Activated naive CD8-positive, alpha-beta T cell treated with anti-CD3 and anti-CD28 coated beads for 36 hours (primary cell): ENCODE results near the gene CANX. TPM values are rescaled to one million over a fixed set of nuclear protein-coding genes. Genes with fewer than 3 reads are reported as not detected.
"Not testable (repeated sequence)": the region's sequence is repeated elsewhere in the genome, so short reads cannot be mapped to it uniquely, and the experiment has no call there.

ENCODE experiments used
- DNase-seq: peaks from one replicate; pipeline ENCODE4 v3.0.0; 2021
- H3K27ac Mint-ChIP-seq: one replicate; pipeline ENCODE4 v1.8.0; 2022; ENCODE audit warnings: mild to moderate bottlenecking, moderate library complexity, mixed read lengths
- H3K27me3 Mint-ChIP-seq: one replicate; pipeline ENCODE4 v1.8.0; 2022; ENCODE audit warnings: mild to moderate bottlenecking, mixed read lengths
- H3K36me3 Mint-ChIP-seq: one replicate; pipeline ENCODE4 v1.8.0; 2021; ENCODE audit warnings: mild to moderate bottlenecking, mixed read lengths
- H3K4me1 Mint-ChIP-seq: one replicate; pipeline ENCODE4 v1.8.0; 2021; ENCODE audit warnings: mixed read lengths
- H3K4me3 Mint-ChIP-seq: one replicate; pipeline ENCODE4 v1.8.0; 2022; ENCODE audit warnings: mild to moderate bottlenecking, moderate library complexity, mixed read lengths
- H3K9me3 Mint-ChIP-seq: one replicate; pipeline ENCODE4 v1.8.0; 2022; ENCODE audit warnings: mixed read lengths
- total RNA-seq, 2 experiments: library from RNA; stranded (reverse); gene quantifications; one replicate each; pipeline ENCODE4 v1.2.3, GENCODE V29; 2021

Gene CANX
- 100 to 1,000 TPM; 535 to 571 TPM for total RNA-seq

- Mint-ChIP-seq H3K4me3 (peak within 1 kb of the TSS; percentile 100), H3K36me3 (peaks cover 41% of the 10 kb centered on the region), H3K27me3 (no peaks in the 10 kb centered on the region), H3K27ac (peak within 1 kb of the TSS; percentile 100), H3K4me1 (peaks cover 35% of the 10 kb centered on the region), H3K9me3 (peaks cover 2% of the 10 kb centered on the region)
- DNase-seq, result no peak
These were observed at the start of gene CANX for GRCh38 chr5:179698935-179699615. Gene CANX (plus strand): TSS chr5:179698967. CDS start chr5:179705682, 6,715 bp downstream.

DNA sequence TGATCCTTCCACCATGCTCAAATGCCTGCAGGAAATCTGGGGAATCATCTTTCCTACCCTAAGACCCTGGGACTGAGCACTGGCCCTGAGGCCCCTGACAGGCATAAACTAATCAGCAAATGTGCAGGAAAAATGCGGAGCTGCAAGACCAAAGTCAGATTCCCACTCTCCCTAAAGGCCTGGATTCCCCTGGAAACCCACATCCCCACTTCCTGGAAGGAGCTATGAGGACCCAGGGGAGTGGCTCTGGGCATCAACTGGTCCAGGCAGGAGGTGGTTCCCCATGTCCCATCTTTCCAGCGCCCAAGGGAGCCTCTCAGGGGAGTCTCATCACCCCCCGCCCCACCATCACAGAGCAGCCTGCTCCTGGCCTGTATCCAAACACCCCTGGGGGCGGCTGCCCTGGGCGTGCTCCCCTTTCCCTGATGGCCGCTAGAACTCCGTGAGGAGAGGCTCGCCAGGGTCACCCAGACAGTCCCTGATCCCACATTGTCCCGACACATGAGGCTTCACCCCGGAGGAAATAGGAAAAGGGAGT, 49.5 kb upstream of the CANX start:
- not testable (repeated sequence) for H3K27me3 Mint-ChIP-seq, H3K27ac Mint-ChIP-seq, H3K4me1 Mint-ChIP-seq, DNase-seq, H3K9me3 Mint-ChIP-seq, H3K4me3 Mint-ChIP-seq, H3K36me3 Mint-ChIP-seq

GRCh38 chr5:179650245-179650644, 48.5 kb upstream of the CANX start:
- not testable (repeated sequence) for H3K36me3 Mint-ChIP-seq, H3K4me1 Mint-ChIP-seq, H3K9me3 Mint-ChIP-seq, H3K27me3 Mint-ChIP-seq, H3K27ac Mint-ChIP-seq, DNase-seq, H3K4me3 Mint-ChIP-seq

- H3K4me3 Mint-ChIP-seq, H3K27me3 Mint-ChIP-seq, H3K27ac Mint-ChIP-seq, H3K36me3 Mint-ChIP-seq, H3K4me1 Mint-ChIP-seq, DNase-seq, H3K9me3 Mint-ChIP-seq: not testable (repeated sequence)
These were observed 45.6 kb upstream of the CANX start for GRCh38 chr5:179653135-179653534.

DNA sequence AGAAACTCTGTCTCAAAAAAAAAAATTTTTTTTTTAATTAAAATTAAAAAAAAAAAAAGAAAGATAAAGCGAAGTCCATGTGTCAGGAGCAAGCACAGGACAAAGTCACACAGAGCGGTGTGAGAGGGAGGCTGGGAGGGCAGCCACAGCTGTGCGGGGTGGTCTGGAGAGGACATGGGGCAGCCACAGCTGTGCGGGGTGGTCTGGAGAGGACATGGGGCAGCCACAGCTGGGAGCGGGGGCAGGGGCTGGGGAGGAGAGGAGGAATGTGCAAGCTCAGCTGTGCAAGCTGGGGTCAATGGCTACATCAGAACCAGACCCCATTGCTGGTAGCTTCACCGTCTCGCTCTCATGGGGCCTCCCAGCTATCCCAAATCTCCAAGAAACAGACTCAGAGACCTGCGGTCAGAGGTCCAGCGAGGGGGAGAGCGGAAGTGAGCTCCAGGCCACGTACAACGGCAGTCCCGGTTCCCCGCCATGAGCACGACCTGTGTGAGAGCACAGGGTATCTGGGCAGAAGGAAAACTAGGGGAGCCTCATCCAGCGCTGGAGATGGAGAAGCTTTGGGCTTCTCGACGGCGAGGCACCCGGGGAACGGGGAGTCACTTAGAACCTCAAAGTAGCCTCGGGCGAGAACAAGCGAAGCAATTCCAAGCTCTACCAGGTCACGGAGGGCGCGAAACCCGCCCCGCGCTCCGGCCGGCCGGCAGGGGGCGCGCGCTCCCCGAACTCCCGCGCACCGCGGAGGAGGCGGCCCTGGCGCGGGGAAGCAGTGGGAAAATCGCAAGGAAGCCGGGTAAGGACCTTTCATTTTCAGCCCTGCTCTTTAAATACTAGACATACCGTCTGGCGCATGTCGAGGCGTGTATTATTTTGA, 41.2 kb upstream of the CANX start:
- not testable (repeated sequence) for H3K9me3 Mint-ChIP-seq, H3K4me1 Mint-ChIP-seq, DNase-seq, H3K27ac Mint-ChIP-seq, H3K4me3 Mint-ChIP-seq, H3K36me3 Mint-ChIP-seq, H3K27me3 Mint-ChIP-seq

GRCh38 chr5:179658179-179658856, 40.4 kb upstream of the CANX start:
- DNase-seq, H3K9me3 Mint-ChIP-seq, H3K27ac Mint-ChIP-seq, H3K4me1 Mint-ChIP-seq, H3K27me3 Mint-ChIP-seq, H3K36me3 Mint-ChIP-seq: not testable (repeated sequence)
- H3K4me3 Mint-ChIP-seq, result peak overlapping the region; percentile 77

GRCh38 chr5:179661647-179662046, 37.1 kb upstream of the CANX start:
- not testable (repeated sequence) for H3K36me3 Mint-ChIP-seq, H3K4me3 Mint-ChIP-seq, H3K27me3 Mint-ChIP-seq, H3K27ac Mint-ChIP-seq, H3K4me1 Mint-ChIP-seq, H3K9me3 Mint-ChIP-seq, DNase-seq

- Mint-ChIP-seq H3K27ac (no peak overlapping the region), H3K9me3 (no peaks in the 10 kb centered on the region), H3K4me1 (no peaks in the 10 kb centered on the region), H3K36me3 (peaks cover 3% of the 10 kb centered on the region), H3K27me3 (no peaks in the 10 kb centered on the region), H3K4me3 (no peak overlapping the region)
- peak; percentile 17 for DNase-seq
These were observed 30.4 kb upstream of the CANX start for GRCh38 chr5:179668391-179668790.

GRCh38 chr5:179678223-179679013, 20.3 kb upstream of the CANX start:
- peak; percentile 96 for DNase-seq
- peaks cover 53% of the 10 kb centered on the region for H3K36me3 Mint-ChIP-seq
- peak overlapping the region; percentile 94 for H3K4me3 Mint-ChIP-seq
- H3K27ac Mint-ChIP-seq, result peak overlapping the region; percentile 95
- peaks cover 27% of the 10 kb centered on the region for H3K4me1 Mint-ChIP-seq
- no peaks in the 10 kb centered on the region for H3K9me3 Mint-ChIP-seq
- H3K27me3 Mint-ChIP-seq, result no peaks in the 10 kb centered on the region

DNA sequence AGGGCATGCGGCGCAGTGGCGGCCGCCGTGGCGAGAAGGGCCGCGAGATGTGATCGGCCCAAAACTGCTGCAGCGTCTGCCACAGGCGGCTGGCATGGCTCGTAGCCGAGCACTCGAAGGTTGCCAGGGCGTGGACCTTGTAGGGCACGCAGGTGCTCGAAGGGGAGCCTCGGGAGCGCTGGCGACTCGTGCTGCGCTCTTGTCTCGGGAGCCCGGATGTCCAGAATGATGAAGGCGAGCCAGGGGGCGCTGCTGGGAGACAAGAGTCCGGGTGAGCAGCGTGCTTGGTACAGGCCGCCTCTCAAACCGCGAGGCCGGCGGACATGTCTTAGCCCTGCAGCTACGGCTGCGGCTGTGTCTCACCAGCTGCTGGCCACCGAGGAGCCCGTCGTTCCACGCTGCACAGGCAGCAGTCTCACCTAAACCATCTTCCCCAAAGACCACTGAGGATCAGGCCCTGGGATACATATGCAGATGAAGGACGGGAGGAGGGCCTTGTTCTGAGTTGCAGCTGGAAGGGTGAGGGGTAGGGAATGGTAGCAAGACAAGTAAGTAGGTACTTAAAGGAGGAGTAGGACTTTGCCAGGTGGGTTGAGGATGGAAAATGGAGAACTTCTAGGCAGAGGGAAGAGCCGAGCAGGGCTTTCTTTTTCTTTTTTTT, 19.6 kb upstream of the CANX start:
- Mint-ChIP-seq H3K9me3 (no peaks in the 10 kb centered on the region), H3K27me3 (no peaks in the 10 kb centered on the region), H3K4me1 (peaks cover 28% of the 10 kb centered on the region), H3K27ac (peak overlapping the region; percentile 95), H3K4me3 (peak overlapping the region; percentile 94), H3K36me3 (peaks cover 53% of the 10 kb centered on the region)
- peak; percentile 82 for DNase-seq

GRCh38 chr5:179680014-179680779, 18.6 kb upstream of the CANX start:
- H3K36me3 Mint-ChIP-seq, result peaks cover 46% of the 10 kb centered on the region
- H3K9me3 Mint-ChIP-seq, result no peaks in the 10 kb centered on the region
- H3K27ac Mint-ChIP-seq, result peak overlapping the region; percentile 70
- H3K4me3 Mint-ChIP-seq, result peak overlapping the region; percentile 94
- H3K27me3 Mint-ChIP-seq, result no peaks in the 10 kb centered on the region
- DNase-seq, result no peak
- peaks cover 28% of the 10 kb centered on the region for H3K4me1 Mint-ChIP-seq

- peak within 1 kb of the TSS; percentile 94 for H3K4me3 Mint-ChIP-seq
- H3K27me3 Mint-ChIP-seq, result no peaks in the 10 kb centered on the region
- H3K9me3 Mint-ChIP-seq, result no peaks in the 10 kb centered on the region
- peaks cover 41% of the 10 kb centered on the region for H3K36me3 Mint-ChIP-seq
- DNase-seq, result no peak
- H3K27ac Mint-ChIP-seq, result peak within 1 kb of the TSS; percentile 70
- H3K4me1 Mint-ChIP-seq, result peaks cover 28% of the 10 kb centered on the region
These were observed 17.9 kb upstream of the CANX start, which contains the start of gene CBY3 for GRCh38 chr5:179680780-179681401. Gene CBY3 (minus strand): TSS chr5:179681034. CDS start chr5:179680918, 116 bp downstream.

DNA sequence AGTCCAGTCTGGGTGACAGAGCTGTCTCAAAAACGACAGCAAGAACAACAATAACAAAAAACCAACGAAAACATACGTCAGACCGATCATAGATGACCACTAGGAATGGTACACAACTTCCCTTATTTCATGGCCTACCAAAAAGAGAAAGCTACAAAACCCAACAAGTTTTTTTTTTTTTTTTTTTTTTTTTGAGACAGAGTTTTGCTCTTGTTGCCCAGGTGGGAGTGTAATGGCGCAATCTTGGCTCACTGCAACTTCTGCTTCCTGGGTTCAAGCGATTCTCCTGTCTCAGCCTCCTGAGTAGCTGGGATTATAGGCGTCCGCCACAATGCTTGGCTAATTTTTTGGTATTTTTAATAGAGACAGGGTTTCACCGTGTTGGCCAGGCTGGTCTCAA, 9.6 kb upstream of the CANX start:
- H3K4me1 Mint-ChIP-seq, H3K4me3 Mint-ChIP-seq, H3K9me3 Mint-ChIP-seq, H3K27ac Mint-ChIP-seq, H3K36me3 Mint-ChIP-seq, DNase-seq, H3K27me3 Mint-ChIP-seq: not testable (repeated sequence)
